GM10266 (cell line): Measurements from ENCODE around the gene RAB40B.

Source experiments
- DNase-seq: peaks from one replicate; pipeline ENCODE4 v3.0.0; 2012; ENCODE audit errors: extremely low spot score
- TF ChIP-seq, protein P1 (sequence below): IDR thresholded peaks from 2 replicates; pipeline ENCODE4 v1.5.1; 2012; ENCODE audit warnings: mild to moderate bottlenecking, low read depth; ENCODE audit not compliant: control insufficient read depth, insufficient read depth; ENCODE audit errors: missing control alignments

Gene RAB40B

DNA sequence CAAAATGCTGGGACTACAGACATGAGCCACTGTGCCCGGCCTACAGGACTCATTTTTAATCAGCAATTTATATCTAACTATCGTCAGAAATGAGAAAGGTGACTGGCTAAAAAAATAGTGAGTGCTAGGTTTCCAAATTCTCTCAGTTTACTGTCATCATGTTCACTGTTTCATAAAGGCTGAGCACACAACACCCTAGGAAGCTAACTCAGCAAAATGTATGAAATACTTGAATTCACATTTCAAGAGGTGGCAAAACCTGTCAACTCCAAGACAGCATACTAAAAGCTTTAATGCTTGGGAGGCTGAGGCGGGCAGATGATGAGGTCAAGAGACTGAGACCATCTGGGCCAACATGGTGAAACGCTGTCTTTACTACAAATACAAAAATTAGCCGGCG lies 67.0 kb downstream of the RAB40B start:
- TF ChIP-seq, protein P1, sequence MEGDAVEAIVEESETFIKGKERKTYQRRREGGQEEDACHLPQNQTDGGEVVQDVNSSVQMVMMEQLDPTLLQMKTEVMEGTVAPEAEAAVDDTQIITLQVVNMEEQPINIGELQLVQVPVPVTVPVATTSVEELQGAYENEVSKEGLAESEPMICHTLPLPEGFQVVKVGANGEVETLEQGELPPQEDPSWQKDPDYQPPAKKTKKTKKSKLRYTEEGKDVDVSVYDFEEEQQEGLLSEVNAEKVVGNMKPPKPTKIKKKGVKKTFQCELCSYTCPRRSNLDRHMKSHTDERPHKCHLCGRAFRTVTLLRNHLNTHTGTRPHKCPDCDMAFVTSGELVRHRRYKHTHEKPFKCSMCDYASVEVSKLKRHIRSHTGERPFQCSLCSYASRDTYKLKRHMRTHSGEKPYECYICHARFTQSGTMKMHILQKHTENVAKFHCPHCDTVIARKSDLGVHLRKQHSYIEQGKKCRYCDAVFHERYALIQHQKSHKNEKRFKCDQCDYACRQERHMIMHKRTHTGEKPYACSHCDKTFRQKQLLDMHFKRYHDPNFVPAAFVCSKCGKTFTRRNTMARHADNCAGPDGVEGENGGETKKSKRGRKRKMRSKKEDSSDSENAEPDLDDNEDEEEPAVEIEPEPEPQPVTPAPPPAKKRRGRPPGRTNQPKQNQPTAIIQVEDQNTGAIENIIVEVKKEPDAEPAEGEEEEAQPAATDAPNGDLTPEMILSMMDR = no peak
- no peak for DNase-seq

DNA sequence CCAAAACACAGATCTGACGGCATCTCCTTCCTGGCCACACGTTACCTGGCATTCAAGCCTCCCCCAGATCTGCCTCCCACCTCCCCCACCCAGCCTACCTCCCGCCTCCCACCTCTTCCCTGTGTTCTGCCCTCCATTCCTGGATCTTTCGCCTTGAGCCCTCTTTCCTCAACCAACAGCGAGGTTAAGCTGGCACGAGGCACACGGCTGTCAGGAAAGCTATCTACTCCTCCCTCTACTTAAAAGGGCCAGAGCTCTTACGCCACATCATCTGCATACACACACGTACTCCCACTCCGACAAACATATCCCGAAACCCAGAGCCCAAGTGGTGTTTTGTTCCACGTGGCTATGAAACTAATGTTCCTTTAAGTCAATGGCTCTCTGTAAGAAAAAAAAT lies 68.3 kb downstream of the RAB40B start:
- TF ChIP-seq, protein P1 = no peak

GRCh38 chr17:82629748-82630147 lies 68.8 kb downstream of the RAB40B start:
- DNase-seq = no peak
- TF ChIP-seq, protein P1 = no peak

More for the DNA sequence above, 68.3 kb downstream of the RAB40B start:
- no peak for DNase-seq

GRCh38 chr17:82627405-82627804 lies 71.1 kb downstream of the RAB40B start:
- DNase-seq = no peak

DNA sequence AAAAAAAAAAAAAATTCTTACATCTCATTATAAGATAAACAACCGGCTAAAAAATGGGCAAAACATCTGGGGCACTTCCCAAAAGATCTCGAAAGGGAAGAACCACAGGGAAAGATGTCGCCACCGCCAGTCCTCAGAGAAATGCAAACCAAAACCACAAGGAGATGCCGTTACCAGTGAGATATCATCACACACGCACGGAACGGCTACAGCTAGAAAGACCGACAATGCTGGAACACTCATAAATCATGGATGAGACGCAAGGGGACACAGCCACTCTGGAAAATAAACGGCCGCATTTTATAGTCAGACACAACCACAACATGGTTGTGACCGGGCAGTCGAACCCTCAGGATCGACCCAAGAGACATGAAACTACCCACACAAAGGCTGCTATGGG lies 74.8 kb downstream of the RAB40B start:
- TF ChIP-seq, protein P1 = no peak
- no peak for DNase-seq

More at GRCh38 chr17:82627405-82627804, 71.1 kb downstream of the RAB40B start:
- TF ChIP-seq, protein P1 = no peak

DNA sequence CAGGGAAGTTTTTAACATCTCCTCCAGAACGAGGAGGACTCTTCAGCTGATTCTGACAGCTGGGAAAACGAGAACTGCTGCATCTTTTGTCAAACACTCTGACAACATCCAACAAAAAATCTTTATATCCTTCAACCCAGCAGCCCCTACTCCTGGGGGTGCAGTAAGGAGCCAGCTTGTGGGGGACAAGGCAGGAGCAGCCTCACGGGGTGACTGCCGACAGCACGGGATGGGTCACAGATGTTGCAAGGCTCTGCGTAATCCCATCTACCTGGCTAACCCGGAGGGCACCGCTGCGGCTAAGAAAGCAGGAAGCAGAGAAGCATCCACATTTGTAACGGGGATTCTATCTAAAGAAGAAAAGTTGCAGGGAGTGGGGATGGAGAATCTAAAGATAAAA lies 78.9 kb downstream of the RAB40B start:
- TF ChIP-seq, protein P1 = no peak
- DNase-seq = no peak

GRCh38 chr17:82619211-82619610 lies 79.3 kb downstream of the RAB40B start:
- no peak for DNase-seq
- TF ChIP-seq, protein P1 = no peak
